IMR-90 (cell line): Measurements from ENCODE around the gene GABBR2. TPM values are rescaled to one million over a fixed set of nuclear protein-coding genes. Genes with fewer than 3 reads are reported as not detected.
A peak's percentile ranks its signal among the peaks of the same experiment; 100 is the strongest.

Experiments used
- ATAC-seq: fragments of 200-7000 bp; cut with Tn5 transposase; 2 replicates; pipeline ENCODE4 v1.9.1; 2020; ENCODE audit warnings: low read depth, mild to moderate bottlenecking, moderate library complexity
- BruUV-seq: library from RNA; stranded (reverse); fragments of 400-500 nt; replicated peaks from 2 replicates; lab custom pipeline; 2021; lab: Mats Ljungman, UMichigan
- CTCF ChIA-PET: fragments of 300-600 bp; formaldehyde crosslinking; extraction: SDS; loops from one replicate; lab custom pipeline; 2021; ENCODE audit warnings: antibody characterized with exemption; lab: Yijun Ruan, JAX
- POLR2A ChIA-PET: fragments of 300-600 bp; sonication (Branson Sonifier 250); formaldehyde crosslinking; loops from one replicate; lab custom pipeline; 2022; ENCODE audit warnings: antibody characterized with exemption; ENCODE audit not compliant: unreplicated experiment; lab: Charles Lee
- DNase-seq: peaks from one replicate; pipeline ENCODE4 v3.0.0; 2013
- H2AFZ ChIP-seq: replicated peaks from 2 replicates; pipeline ENCODE3; 2013; ENCODE audit warnings: low read length, mild to moderate bottlenecking; ENCODE audit not compliant: poor library complexity
- H2AK5ac ChIP-seq: 2 replicates; pipeline ENCODE4 v1.6.1; 2013; ENCODE audit warnings: low read depth, low read length, inconsistent platforms
- H2AK9ac ChIP-seq: replicated peaks from 2 replicates; pipeline ENCODE3; 2013; ENCODE audit warnings: mild to moderate bottlenecking, low read depth, low read length, moderate library complexity; ENCODE audit not compliant: poor library complexity
- H2BK120ac ChIP-seq: 2 replicates; pipeline ENCODE4 v1.6.1; 2013; ENCODE audit warnings: low read depth, low read length, inconsistent platforms
- H2BK15ac ChIP-seq: 3 replicates; pipeline ENCODE4 v1.6.1; 2013; ENCODE audit warnings: low read depth, low read length, inconsistent platforms
- H2BK20ac ChIP-seq: 2 replicates; pipeline ENCODE4 v1.6.1; 2013; ENCODE audit warnings: low read depth, mild to moderate bottlenecking, inconsistent platforms, low read length, moderate library complexity
- H2BK5ac ChIP-seq: 2 replicates; pipeline ENCODE4 v1.6.1; 2013; ENCODE audit warnings: mild to moderate bottlenecking, low read depth, low read length, inconsistent platforms; ENCODE audit not compliant: poor library complexity, severe bottlenecking
- H3K14ac ChIP-seq: replicated peaks from 2 replicates; pipeline ENCODE4 v1.6.1; 2013; ENCODE audit warnings: low read depth, low read length, inconsistent platforms
- H3K18ac ChIP-seq: 2 replicates; pipeline ENCODE4 v1.6.1; 2013; ENCODE audit warnings: low read depth, low read length, control low read depth
- H3K23ac ChIP-seq: 2 replicates; pipeline ENCODE4 v1.6.1; 2013; ENCODE audit warnings: low read depth, low read length, inconsistent platforms
- H3K27ac ChIP-seq: 2 replicates; pipeline ENCODE4 v1.5.1; 2013; ENCODE audit warnings: mild to moderate bottlenecking, control low read depth, low read length; ENCODE audit not compliant: insufficient read depth
- H3K27me3 ChIP-seq: 2 replicates; pipeline ENCODE4 v1.6.1; 2013; ENCODE audit warnings: low read length; ENCODE audit not compliant: control insufficient read depth, insufficient read depth
- H3K36me3 ChIP-seq: 2 replicates; pipeline ENCODE4 v1.6.1; 2013; ENCODE audit warnings: low read length, mixed read lengths; ENCODE audit not compliant: control insufficient read depth, insufficient read depth
- H3K4ac ChIP-seq: 2 replicates; pipeline ENCODE4 v1.6.1; 2013; ENCODE audit warnings: low read depth, low read length, inconsistent platforms
- H3K4me1 ChIP-seq: 2 replicates; pipeline ENCODE4 v1.6.1; 2013; ENCODE audit warnings: low read length, mixed read lengths; ENCODE audit not compliant: control insufficient read depth, insufficient read depth
- H3K4me2 ChIP-seq: 2 replicates; pipeline ENCODE4 v1.6.1; 2013; ENCODE audit warnings: low read depth, mild to moderate bottlenecking, control low read depth, low read length, moderate library complexity
- H3K4me3 ChIP-seq: 2 replicates; pipeline ENCODE4 v1.5.1; 2013; ENCODE audit warnings: low read depth, mild to moderate bottlenecking, control low read depth, low read length, moderate library complexity; ENCODE audit not compliant: insufficient read depth
- H3K56ac ChIP-seq: 2 replicates; pipeline ENCODE4 v1.6.1; 2013; ENCODE audit warnings: low read length, inconsistent platforms; ENCODE audit not compliant: insufficient read depth; ENCODE audit errors: extremely low read depth
- H3K79me1 ChIP-seq, 2 experiments: 2 replicates each; pipeline ENCODE4 v1.6.1; 2013; ENCODE audit warnings: low read length in 2 of 2, inconsistent platforms in 1 of 2, low read depth in 1 of 2
- H3K9ac ChIP-seq: 2 replicates; pipeline ENCODE4 v1.6.1; 2013; ENCODE audit warnings: low read depth, low read length, control low read depth
- H3K9me1 ChIP-seq: 2 replicates; pipeline ENCODE4 v1.6.1; 2013; ENCODE audit warnings: low read length, inconsistent platforms; ENCODE audit not compliant: insufficient read depth
- H3K9me3 ChIP-seq: 2 replicates; pipeline ENCODE4 v1.6.1; 2013; ENCODE audit warnings: low read length; ENCODE audit not compliant: control insufficient read depth, insufficient read depth
- H4K20me1 ChIP-seq: 2 replicates; pipeline ENCODE4 v1.6.1; 2013; ENCODE audit warnings: low read length, inconsistent platforms; ENCODE audit not compliant: insufficient read depth
- H4K5ac ChIP-seq: 2 replicates; pipeline ENCODE4 v1.6.1; 2013; ENCODE audit warnings: mild to moderate bottlenecking, low read depth, low read length, control low read depth
- H4K8ac ChIP-seq, 2 experiments: 2 replicates each; pipeline ENCODE4 v1.6.1; 2013; ENCODE audit warnings: low read depth in 2 of 2, low read length in 2 of 2, control low read depth in 1 of 2, inconsistent platforms in 1 of 2
- H4K91ac ChIP-seq: 2 replicates; pipeline ENCODE4 v1.6.1; 2013; ENCODE audit warnings: low read depth, low read length, inconsistent platforms; ENCODE audit not compliant: insufficient read depth
- BHLHE40 ChIP-seq: fragments of 150-350 bp; IDR thresholded peaks from 2 replicates; pipeline ENCODE4 v1.6.1; 2016; ENCODE audit warnings: mild to moderate bottlenecking, low read depth, low read length
- ELK1 ChIP-seq: fragments of 150-350 bp; IDR thresholded peaks from 2 replicates; pipeline ENCODE4 v1.6.1; 2016; ENCODE audit warnings: low read depth, mild to moderate bottlenecking, low read length, moderate library complexity, borderline replicate concordance
- USF2 ChIP-seq: fragments of 150-350 bp; IDR thresholded peaks from 2 replicates; pipeline ENCODE4 v1.6.1; 2017; ENCODE audit warnings: mild to moderate bottlenecking, antibody characterized with exemption, low read length, low read depth
- WGBS, 2 experiments: methylation state at CpG; one replicate each; pipeline versions ENCODE4 v1.1.5 to v1.1.7; 2013; ENCODE audit warnings: missing lambda C conversion rate in 2 of 2; ENCODE audit not compliant: insufficient read length in 1 of 2; ENCODE audit errors: extremely low coverage in 2 of 2; 5-methylcytosine and 5-hydroxymethylcytosine counted together
- dilution Hi-C: fragments of 300-500 bp; cut with HindIII; formaldehyde crosslinking; loops from one replicate; pipeline ENCODE4 v1.14.3; 2018; ENCODE audit warnings: low sequenced_read_pairs; ENCODE audit not compliant: unreplicated experiment
- in situ Hi-C: fragments of 300-500 bp; cut with MboI; formaldehyde crosslinking; loops from 3 replicates; pipeline ENCODE4 v1.14.3; 2019; ENCODE audit warnings: low sequenced_read_pairs, inconsistent platforms, mixed read lengths
- intact Hi-C: fragments of 100-400 bp; cut with micrococcal nuclease; formaldehyde crosslinking; loops from 2 replicates; pipeline ENCODE4 v1.10.0; 2022
- polyA plus RNA-seq, 3 experiments: library from polyadenylated mRNA; depleted of rRNA; stranded (reverse); fragments of >200 nt; gene quantifications; 2 replicates each; pipeline ENCODE4 v1.2.3, GENCODE V29; 2012; ENCODE audit warnings: low replicate concordance in 1 of 3
- total RNA-seq: library from RNA; depleted of rRNA; stranded (reverse); fragments of >200 nt; gene quantifications from 2 replicates; pipeline ENCODE4 v1.2.3, GENCODE V29; 2012

The GABBR2 gene
- total and polyA plus RNA-seq, 2 of the 4 experiments (the other 2 are of a cell fraction): 14.2 to 20.3 TPM

- no peak overlapping the region for H3K9ac ChIP-seq
- H3K9me3 ChIP-seq: no peaks in the 10 kb centered on the region
- no TSS peak for BruUV-seq
- ChIA-PET CTCF (interaction anchor here (1.3 kb wide), 1 partner anchor 55 kb away, joined by 3 read pairs; no protein-coding TSS in a partner anchor), POLR2A (interaction anchor here (0.6 kb wide), 1 partner anchor 15 kb away, joined by 3 read pairs; no protein-coding TSS in a partner anchor)
- peak overlapping the region; percentile 77 for H2AFZ ChIP-seq
- no peak overlapping the region for H3K4me3 ChIP-seq
- H3K4me2 ChIP-seq: no peak overlapping the region; the same call in 1 of the 2 replicates
- H3K23ac ChIP-seq: peak overlapping the region; percentile 87
- in situ Hi-C loops: no loop called here
- H3K27me3 ChIP-seq: no peaks in the 10 kb centered on the region
- peaks cover 7 to 45% of the 10 kb centered on the region in 2 experiments for H3K79me1 ChIP-seq
- H3K27ac ChIP-seq: peak overlapping the region; percentile 79
- H2AK5ac ChIP-seq: peak overlapping the region; percentile 78
- peak overlapping the region; percentile 95 for H2BK20ac ChIP-seq
- WGBS, 2 experiments: no CpG with 5 or more reads among the region's 7 CpGs
- H2AK9ac ChIP-seq: peak overlapping the region; percentile 65
- H3K4me1 ChIP-seq: peaks cover 10% of the 10 kb centered on the region
- H4K20me1 ChIP-seq: no peaks in the 10 kb centered on the region
- H3K36me3 ChIP-seq: no peaks in the 10 kb centered on the region
- peak overlapping the region; percentile 96 for H2BK5ac ChIP-seq
- peak overlapping the region; percentile 92 for H4K91ac ChIP-seq
- no peak for TF ChIP-seq USF2
- no peak for TF ChIP-seq ELK1
- TF ChIP-seq BHLHE40: peak; percentile 4; the same call in 1 of the 2 replicates
- peak overlapping the region; percentile 23 to 93; a peak in 3 of 4 replicates for H4K8ac ChIP-seq
- peak overlapping the region; percentile 92; the same call in 1 of the 2 replicates for H4K5ac ChIP-seq
- peak; percentile 31 for ATAC-seq
- peak; percentile 86 for DNase-seq
- peaks cover 8% of the 10 kb centered on the region; the same call in 1 of the 2 replicates for H3K9me1 ChIP-seq
- intact Hi-C loops: no loop called here
- H3K56ac ChIP-seq: peak overlapping the region; percentile 43
- dilution Hi-C loops: no loop called here
- peak overlapping the region; percentile 96 for H3K4ac ChIP-seq
- peak overlapping the region; percentile 90 for H3K14ac ChIP-seq
- peak overlapping the region; percentile 69 for H2BK15ac ChIP-seq
- H3K18ac ChIP-seq: peak overlapping the region; percentile 94
- H2BK120ac ChIP-seq: peak overlapping the region; percentile 90
Observed at GRCh38 chr9:98520221-98520960, 188.3 kb downstream of the GABBR2 start.
